WTC11 (cell line): Measurements from ENCODE around the gene RCN2.

Experiments
- ARID4B ChIP-seq: sonication (generic); formaldehyde crosslinking; IDR thresholded peaks from 2 replicates; pipeline ENCODE4 v1.8.0; 2023; ENCODE audit warnings: missing genetic modification reagents, mild to moderate bottlenecking, borderline replicate concordance
- CREB1 ChIP-seq: sonication (generic); formaldehyde crosslinking; IDR thresholded peaks from 2 replicates; pipeline ENCODE4 v1.8.0; 2023; ENCODE audit warnings: mild to moderate bottlenecking, missing genetic modification reagents
- CTCF ChIP-seq: fragments of 200-600 bp; IDR thresholded peaks from 2 replicates; pipeline ENCODE4 v1.8.0; 2022; ENCODE audit warnings: antibody characterized with exemption

- no peak for TF ChIP-seq CTCF
- no peak for TF ChIP-seq CREB1 (CRISPR knock-in tag)
- TF ChIP-seq ARID4B (CRISPR knock-in tag), result no peak
Observed at GRCh38 chr15:76996526-76997401, 65.2 kb downstream of the RCN2 start.
